ENCODE measurements around the gene ZNF507.

The ZNF507 gene

DNA sequence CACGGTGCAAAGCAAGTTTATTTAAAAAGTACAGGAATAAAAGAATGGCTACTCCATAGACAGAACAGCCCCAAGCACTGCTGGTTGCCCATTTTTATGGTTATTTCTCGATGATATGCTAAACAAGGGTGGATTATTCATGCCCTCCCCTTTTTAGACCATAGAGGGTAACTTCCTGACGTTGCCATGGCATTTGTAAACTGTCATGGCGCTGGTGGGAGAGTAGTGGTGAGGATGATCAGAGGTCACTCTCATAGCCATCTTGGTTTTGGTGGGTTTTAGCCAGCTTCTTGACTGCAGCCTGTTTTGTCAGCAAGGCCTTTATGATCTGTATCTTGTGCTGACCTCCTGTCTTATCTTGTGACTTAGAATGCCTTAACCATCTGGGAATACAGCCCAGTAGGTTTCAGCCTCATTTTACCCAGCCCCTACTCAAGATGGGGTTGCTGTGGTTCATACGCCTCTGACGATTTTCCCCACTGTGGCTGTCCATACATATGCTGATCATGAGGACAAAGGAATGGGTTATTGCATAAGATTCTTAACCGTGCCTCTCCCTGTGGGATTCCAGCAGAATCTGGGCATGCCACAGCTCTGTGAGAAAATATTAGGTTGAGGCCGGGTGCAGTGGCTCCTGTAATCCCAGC, 36.9 kb upstream of the ZNF507 start:
- DNase-seq (ENCODE audit: low read depth) = no peak
- TF ChIP-seq MYC (IDR thresholded peaks at IDR 0.05; ENCODE audit: low read depth, low read length) (no peak), POLR2A (IDR thresholded peaks at IDR 0.05; ENCODE audit: extremely low read depth, insufficient read length) (no peak)
- TF ChIP-seq, protein P1, sequence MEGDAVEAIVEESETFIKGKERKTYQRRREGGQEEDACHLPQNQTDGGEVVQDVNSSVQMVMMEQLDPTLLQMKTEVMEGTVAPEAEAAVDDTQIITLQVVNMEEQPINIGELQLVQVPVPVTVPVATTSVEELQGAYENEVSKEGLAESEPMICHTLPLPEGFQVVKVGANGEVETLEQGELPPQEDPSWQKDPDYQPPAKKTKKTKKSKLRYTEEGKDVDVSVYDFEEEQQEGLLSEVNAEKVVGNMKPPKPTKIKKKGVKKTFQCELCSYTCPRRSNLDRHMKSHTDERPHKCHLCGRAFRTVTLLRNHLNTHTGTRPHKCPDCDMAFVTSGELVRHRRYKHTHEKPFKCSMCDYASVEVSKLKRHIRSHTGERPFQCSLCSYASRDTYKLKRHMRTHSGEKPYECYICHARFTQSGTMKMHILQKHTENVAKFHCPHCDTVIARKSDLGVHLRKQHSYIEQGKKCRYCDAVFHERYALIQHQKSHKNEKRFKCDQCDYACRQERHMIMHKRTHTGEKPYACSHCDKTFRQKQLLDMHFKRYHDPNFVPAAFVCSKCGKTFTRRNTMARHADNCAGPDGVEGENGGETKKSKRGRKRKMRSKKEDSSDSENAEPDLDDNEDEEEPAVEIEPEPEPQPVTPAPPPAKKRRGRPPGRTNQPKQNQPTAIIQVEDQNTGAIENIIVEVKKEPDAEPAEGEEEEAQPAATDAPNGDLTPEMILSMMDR (IDR thresholded peaks at IDR 0.05; ENCODE audit: low read depth, low read length) = no peak
- TF ChIP-seq, protein P2, sequence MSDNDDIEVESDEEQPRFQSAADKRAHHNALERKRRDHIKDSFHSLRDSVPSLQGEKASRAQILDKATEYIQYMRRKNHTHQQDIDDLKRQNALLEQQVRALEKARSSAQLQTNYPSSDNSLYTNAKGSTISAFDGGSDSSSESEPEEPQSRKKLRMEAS (IDR thresholded peaks at IDR 0.05; ENCODE audit: low read depth, low read length) = no peak
- no peak overlapping the region for H3K4me3 ChIP-seq (ENCODE audit: low read depth, low read length)

GRCh38 chr19:32309711-32310390, 35.6 kb upstream of the ZNF507 start:
- TF ChIP-seq, protein P2 (IDR thresholded peaks at IDR 0.05; ENCODE audit: low read depth, low read length) = no peak
- TF ChIP-seq MYC (IDR thresholded peaks at IDR 0.05; ENCODE audit: low read depth, low read length) (no peak), POLR2A (IDR thresholded peaks at IDR 0.05; ENCODE audit: extremely low read depth, insufficient read length) (no peak)
- TF ChIP-seq, protein P1 (IDR thresholded peaks at IDR 0.05; ENCODE audit: low read depth, low read length) = no peak
- H3K4me3 ChIP-seq (ENCODE audit: low read depth, low read length) = no peak overlapping the region
- DNase-seq (ENCODE audit: low read depth) = no peak

GRCh38 chr19:32311371-32311770, 34.0 kb upstream of the ZNF507 start:
- DNase-seq (ENCODE audit: low read depth) = no peak
- TF ChIP-seq POLR2A (IDR thresholded peaks at IDR 0.05; ENCODE audit: extremely low read depth, insufficient read length) (no peak), MYC (IDR thresholded peaks at IDR 0.05; ENCODE audit: low read depth, low read length) (no peak)
- TF ChIP-seq, protein P2 (IDR thresholded peaks at IDR 0.05; ENCODE audit: low read depth, low read length) = no peak
- TF ChIP-seq, protein P1 (IDR thresholded peaks at IDR 0.05; ENCODE audit: low read depth, low read length) = no peak
- H3K4me3 ChIP-seq (ENCODE audit: low read depth, low read length) = no peak overlapping the region

DNA sequence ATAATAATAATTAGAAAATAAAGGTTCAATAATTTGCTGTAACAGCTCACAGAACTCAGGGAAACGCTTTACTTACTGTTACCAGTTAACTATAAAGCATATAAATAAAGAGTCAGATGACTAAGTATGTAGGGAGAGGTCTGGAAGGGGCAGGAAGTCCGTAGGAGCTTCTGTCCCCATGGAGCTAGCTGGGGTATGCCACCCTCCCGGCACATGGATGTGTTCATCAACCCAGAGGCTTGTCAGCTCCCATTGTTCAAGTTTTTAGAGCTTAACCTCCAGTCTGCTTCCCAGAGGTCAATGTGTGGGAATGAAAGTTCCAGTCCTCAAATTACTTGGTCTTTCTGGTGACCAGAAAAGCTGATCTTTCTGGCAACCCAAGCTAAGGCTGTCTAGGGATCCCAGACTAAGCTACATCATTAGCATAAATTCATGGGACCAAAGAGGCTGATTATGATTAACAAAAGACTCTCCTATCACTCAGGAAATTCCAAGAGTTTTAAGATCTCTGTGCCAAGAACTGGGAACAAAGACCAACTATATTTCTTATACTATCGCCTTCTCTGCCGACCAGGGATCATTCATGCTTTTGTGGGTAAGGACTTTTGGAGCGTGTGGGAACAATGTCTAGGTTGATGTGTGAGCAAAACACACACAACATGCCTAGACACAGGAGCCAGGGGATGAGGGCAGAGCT, 31.7 kb upstream of the ZNF507 start:
- H3K4me3 ChIP-seq (ENCODE audit: low read depth, low read length) = no peak overlapping the region
- DNase-seq (ENCODE audit: low read depth) = no peak
- no peak for TF ChIP-seq POLR2A (IDR thresholded peaks at IDR 0.05; ENCODE audit: extremely low read depth, insufficient read length)
- TF ChIP-seq MYC (IDR thresholded peaks at IDR 0.05; ENCODE audit: low read depth, low read length) = no peak
- TF ChIP-seq, protein P2 (IDR thresholded peaks at IDR 0.05; ENCODE audit: low read depth, low read length) = no peak
- TF ChIP-seq, protein P1 (IDR thresholded peaks at IDR 0.05; ENCODE audit: low read depth, low read length) = no peak

DNA sequence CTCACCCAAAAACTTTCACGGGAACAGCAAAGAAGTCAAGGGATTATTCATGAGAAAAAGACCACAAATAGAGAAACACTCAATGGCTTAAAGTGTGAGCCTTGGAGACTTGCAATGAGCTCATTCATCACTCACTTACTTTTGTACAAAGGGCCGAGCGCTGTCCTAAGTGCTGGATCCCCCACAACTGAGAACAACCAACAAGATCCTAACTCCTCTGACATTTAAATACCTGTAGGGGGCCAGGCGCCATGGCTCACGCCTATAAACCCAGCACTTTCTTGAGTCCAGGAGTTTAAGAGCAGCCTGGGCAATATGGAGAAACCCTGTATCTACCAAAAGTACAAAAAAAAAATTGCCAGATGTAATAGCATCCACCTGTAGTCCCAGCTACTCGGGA, 29.4 kb upstream of the ZNF507 start:
- TF ChIP-seq, protein P2 (IDR thresholded peaks at IDR 0.05; ENCODE audit: low read depth, low read length) = no peak
- TF ChIP-seq POLR2A (IDR thresholded peaks at IDR 0.05; ENCODE audit: extremely low read depth, insufficient read length) = no peak
- no peak for TF ChIP-seq MYC (IDR thresholded peaks at IDR 0.05; ENCODE audit: low read depth, low read length)
- TF ChIP-seq, protein P1 (IDR thresholded peaks at IDR 0.05; ENCODE audit: low read depth, low read length) = no peak

More for the DNA sequence above, 29.4 kb upstream of the ZNF507 start:
- DNase-seq (ENCODE audit: low read depth) = no peak
- no peak overlapping the region for H3K4me3 ChIP-seq (ENCODE audit: low read depth, low read length)

Data from NB4 (cell line).